Measurements from ENCODE around the gene CASKIN1.

Gene CASKIN1

GRCh38 chr16:2196162-2196980 lies at the start of gene CASKIN1:
CASKIN1 (minus strand) TSS chr16:2196605; CDS start chr16:2196432, 173 bp downstream.
- no peak for TF ChIP-seq GATA3 (IDR thresholded peaks at IDR 0.05; ENCODE audit: low read depth, low read length)
- no peak for TF ChIP-seq GATA2 (IDR thresholded peaks at IDR 0.05; ENCODE audit: low read depth, low read length)

GRCh38 chr16:2244926-2245795 lies 48.8 kb upstream of the CASKIN1 start:
- TF ChIP-seq GATA3 (IDR thresholded peaks at IDR 0.05; ENCODE audit: low read depth, low read length) (no peak), GATA2 (IDR thresholded peaks at IDR 0.05; ENCODE audit: low read depth, low read length) (no peak)

GRCh38 chr16:2244301-2244700 lies 47.9 kb upstream of the CASKIN1 start:
- TF ChIP-seq GATA3 (IDR thresholded peaks at IDR 0.05; ENCODE audit: low read depth, low read length) (no peak), GATA2 (IDR thresholded peaks at IDR 0.05; ENCODE audit: low read depth, low read length) (no peak)

GRCh38 chr16:2243781-2244180 lies 47.4 kb upstream of the CASKIN1 start:
- TF ChIP-seq GATA2 (IDR thresholded peaks at IDR 0.05; ENCODE audit: low read depth, low read length) = no peak
- TF ChIP-seq GATA3 (IDR thresholded peaks at IDR 0.05; ENCODE audit: low read depth, low read length) = no peak

GRCh38 chr16:2243031-2243528 lies 46.7 kb upstream of the CASKIN1 start:
- TF ChIP-seq GATA2 (IDR thresholded peaks at IDR 0.05; ENCODE audit: low read depth, low read length) = no peak
- TF ChIP-seq GATA3 (IDR thresholded peaks at IDR 0.05; ENCODE audit: low read depth, low read length) = no peak

- no peak for TF ChIP-seq GATA3 (IDR thresholded peaks at IDR 0.05; ENCODE audit: low read depth, low read length)
- no peak for TF ChIP-seq GATA2 (IDR thresholded peaks at IDR 0.05; ENCODE audit: low read depth, low read length)
Measured at GRCh38 chr16:2242598-2242997, 46.2 kb upstream of the CASKIN1 start.

GRCh38 chr16:2238838-2239675 lies 42.7 kb upstream of the CASKIN1 start:
- no peak for TF ChIP-seq GATA2 (IDR thresholded peaks at IDR 0.05; ENCODE audit: low read depth, low read length)
- TF ChIP-seq GATA3 (IDR thresholded peaks at IDR 0.05; ENCODE audit: low read depth, low read length) = no peak

- TF ChIP-seq GATA2 (IDR thresholded peaks at IDR 0.05; ENCODE audit: low read depth, low read length) (no peak), GATA3 (IDR thresholded peaks at IDR 0.05; ENCODE audit: low read depth, low read length) (no peak)
Measured at GRCh38 chr16:2238150-2238837, 41.9 kb upstream of the CASKIN1 start.

- TF ChIP-seq GATA2 (IDR thresholded peaks at IDR 0.05; ENCODE audit: low read depth, low read length) = no peak
Measured at GRCh38 chr16:2237493-2238149, 41.2 kb upstream of the CASKIN1 start.

- TF ChIP-seq GATA3 (IDR thresholded peaks at IDR 0.05; ENCODE audit: low read depth, low read length) (no peak), GATA2 (IDR thresholded peaks at IDR 0.05; ENCODE audit: low read depth, low read length) (no peak)
Measured at GRCh38 chr16:2237102-2237482, 40.7 kb upstream of the CASKIN1 start.

- TF ChIP-seq GATA3 (IDR thresholded peaks at IDR 0.05; ENCODE audit: low read depth, low read length) (no peak), GATA2 (IDR thresholded peaks at IDR 0.05; ENCODE audit: low read depth, low read length) (no peak)
Measured at GRCh38 chr16:2236337-2237101, 40.1 kb upstream of the CASKIN1 start, which contains the start of gene DNASE1L2. DNASE1L2 (plus strand) TSS chr16:2236444; CDS start chr16:2236817, 373 bp downstream.

Data from SH-SY5Y (cell line).